HCT116 (cell line): ENCODE data around the gene CORO2B.

ENCODE experiments used
- EGR1 ChIP-seq: IDR thresholded peaks from 2 replicates; pipeline ENCODE4 v1.6.1; 2012; ENCODE audit warnings: low read depth
- ELF1 ChIP-seq: IDR thresholded peaks from 2 replicates; pipeline ENCODE4 v1.6.1; 2012; ENCODE audit warnings: low read depth, borderline replicate concordance
- EZH2 ChIP-seq: fragments of 200-600 bp; sonication (generic); IDR thresholded peaks from 2 replicates; pipeline ENCODE4 v1.6.1; 2017; ENCODE audit warnings: antibody characterized with exemption, mixed run types
- POLR2A ChIP-seq: IDR thresholded peaks from 2 replicates; pipeline ENCODE4 v1.7.0; 2011; ENCODE audit warnings: borderline replicate concordance; ENCODE audit not compliant: insufficient read depth, insufficient read length; ENCODE audit errors: extremely low read depth
- RAD21 ChIP-seq: IDR thresholded peaks from 2 replicates; pipeline ENCODE4 v1.6.1; 2012; ENCODE audit warnings: low read depth, mild to moderate bottlenecking
- SIN3A ChIP-seq: IDR thresholded peaks from 2 replicates; pipeline ENCODE4 v1.6.1; 2012; ENCODE audit warnings: low read depth
- SRF ChIP-seq: IDR thresholded peaks from 2 replicates; pipeline ENCODE4 v1.6.1; 2012; ENCODE audit warnings: low read depth
- TCF7L2 ChIP-seq: IDR thresholded peaks from 2 replicates; pipeline ENCODE4 v1.7.0; 2011; ENCODE audit warnings: borderline replicate concordance, inconsistent platforms; ENCODE audit not compliant: insufficient read depth, insufficient read length; ENCODE audit errors: extremely low read depth
- YY1 ChIP-seq: IDR thresholded peaks from 2 replicates; pipeline ENCODE4 v1.6.1; 2011; ENCODE audit warnings: low read length, low read depth, moderate library complexity, mild to moderate bottlenecking; ENCODE audit not compliant: insufficient replicate concordance; ENCODE audit errors: extremely low read depth
- TF ChIP-seq, protein P1 (sequence below), 3 experiments: fragments of 200-600 bp in 1 of 3; sonication (generic) in 1 of 3; IDR thresholded peaks in 2 of 3; conservative IDR thresholded peaks in 1 of 3; 2 replicates each; pipeline ENCODE4 v1.5.1; 2012 to 2017; ENCODE audit warnings: low read depth in 2 of 3, low read length in 2 of 3, antibody characterized with exemption in 1 of 3, borderline replicate concordance in 1 of 3, control low read depth in 1 of 3, mild to moderate bottlenecking in 1 of 3, mixed read lengths in 1 of 3, mixed run types in 1 of 3, moderate library complexity in 1 of 3; ENCODE audit not compliant: insufficient read depth in 1 of 3

DNA sequence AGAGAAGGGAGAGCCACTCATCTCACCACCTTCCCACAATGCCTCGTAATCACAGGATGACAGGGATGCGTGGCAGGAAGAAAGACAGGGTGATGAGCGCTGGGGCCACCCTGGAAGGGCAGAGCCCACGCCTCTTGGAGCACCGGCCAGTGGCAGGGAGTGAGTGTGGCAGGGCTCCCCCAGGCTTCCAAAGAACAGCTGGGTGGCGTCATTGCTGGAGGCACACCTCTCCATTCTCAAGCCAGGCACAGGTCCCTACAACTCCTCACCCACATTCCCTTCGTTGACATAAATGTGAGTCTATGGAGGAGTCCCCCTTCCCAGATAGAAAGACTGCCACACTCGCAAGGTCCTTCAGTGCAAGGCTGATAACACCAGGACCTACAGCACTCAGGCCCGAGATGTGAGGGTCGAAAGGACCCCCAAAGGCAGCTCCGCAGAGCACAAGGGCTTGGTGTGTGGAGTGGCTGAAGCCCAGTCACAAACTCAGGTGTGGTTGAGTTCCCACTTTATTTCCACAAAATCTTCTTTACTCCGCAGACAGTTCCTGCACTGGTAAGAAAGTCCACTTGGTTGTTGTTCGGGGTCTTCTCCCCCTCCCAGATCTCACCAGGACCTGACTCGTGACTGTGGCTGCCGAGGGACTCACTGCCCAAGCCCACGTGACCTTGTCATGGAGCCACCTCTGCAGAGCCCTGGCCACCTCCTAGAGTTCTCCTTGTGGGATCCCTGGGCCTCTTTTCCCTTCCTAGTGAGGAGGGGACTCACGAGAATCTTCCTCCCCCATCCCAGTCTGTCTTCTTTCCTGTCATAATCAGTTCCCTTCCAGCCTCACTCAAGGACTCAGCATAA, 22.4 kb upstream of the CORO2B start:
- TF ChIP-seq POLR2A (no peak), EGR1 (no peak), ELF1 (no peak), SIN3A (no peak), TCF7L2 (no peak), EZH2 (no peak), YY1 (no peak), SRF (no peak), RAD21 (no peak)
- TF ChIP-seq, protein P1, sequence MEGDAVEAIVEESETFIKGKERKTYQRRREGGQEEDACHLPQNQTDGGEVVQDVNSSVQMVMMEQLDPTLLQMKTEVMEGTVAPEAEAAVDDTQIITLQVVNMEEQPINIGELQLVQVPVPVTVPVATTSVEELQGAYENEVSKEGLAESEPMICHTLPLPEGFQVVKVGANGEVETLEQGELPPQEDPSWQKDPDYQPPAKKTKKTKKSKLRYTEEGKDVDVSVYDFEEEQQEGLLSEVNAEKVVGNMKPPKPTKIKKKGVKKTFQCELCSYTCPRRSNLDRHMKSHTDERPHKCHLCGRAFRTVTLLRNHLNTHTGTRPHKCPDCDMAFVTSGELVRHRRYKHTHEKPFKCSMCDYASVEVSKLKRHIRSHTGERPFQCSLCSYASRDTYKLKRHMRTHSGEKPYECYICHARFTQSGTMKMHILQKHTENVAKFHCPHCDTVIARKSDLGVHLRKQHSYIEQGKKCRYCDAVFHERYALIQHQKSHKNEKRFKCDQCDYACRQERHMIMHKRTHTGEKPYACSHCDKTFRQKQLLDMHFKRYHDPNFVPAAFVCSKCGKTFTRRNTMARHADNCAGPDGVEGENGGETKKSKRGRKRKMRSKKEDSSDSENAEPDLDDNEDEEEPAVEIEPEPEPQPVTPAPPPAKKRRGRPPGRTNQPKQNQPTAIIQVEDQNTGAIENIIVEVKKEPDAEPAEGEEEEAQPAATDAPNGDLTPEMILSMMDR (IDR thresholded peaks at IDR 0.05 in 2 of 3, conservative IDR thresholded peaks at IDR 0.05 in 1 of 3; ENCODE audit: borderline replicate concordance in 1 of 3, insufficient read depth in 1 of 3, low read depth in 2 of 3, low read length in 2 of 3), result no peak
